WTC11 (cell line): Measurements from ENCODE around the gene TCN2. TPM values are rescaled to one million over a fixed set of nuclear protein-coding genes. Genes with fewer than 3 reads are reported as not detected.

ENCODE experiments used
- ATAC-seq: fragments of 200-7000 bp; cut with Tn5 transposase; 2 replicates; pipeline ENCODE4 v1.10.0; 2021; ENCODE audit warnings: mild to moderate bottlenecking, moderate library complexity
- CTCF ChIA-PET: fragments of 300-600 bp; sonication (Branson Sonifier 250); formaldehyde crosslinking; loops from one replicate; lab custom pipeline; 2021; ENCODE audit warnings: antibody characterized with exemption; lab: Charles Lee
- POLR2A ChIA-PET: fragments of 350-600 bp; sonication (Branson Sonifier 250); formaldehyde crosslinking; loops from one replicate; lab custom pipeline; 2021; ENCODE audit warnings: antibody characterized with exemption; lab: Charles Lee
- DNase-seq: peaks from one replicate; pipeline ENCODE4 v3.0.0; 2021; ENCODE audit warnings: low spot score
- H3K27ac Mint-ChIP-seq: 2 replicates; pipeline ENCODE4 v1.8.0; 2021; ENCODE audit warnings: mixed read lengths
- H3K27me3 Mint-ChIP-seq: 2 replicates; pipeline ENCODE4 v1.8.0; 2021; ENCODE audit warnings: low read depth, mild to moderate bottlenecking, moderate library complexity, mixed read lengths
- H3K36me3 Mint-ChIP-seq: 2 replicates; pipeline ENCODE4 v1.8.0; 2021; ENCODE audit warnings: mixed read lengths
- H3K4me1 Mint-ChIP-seq: 2 replicates; pipeline ENCODE4 v1.8.0; 2022; ENCODE audit warnings: mixed read lengths
- H3K4me3 Mint-ChIP-seq: 2 replicates; pipeline ENCODE4 v1.8.0; 2021; ENCODE audit warnings: mild to moderate bottlenecking, moderate library complexity, mixed read lengths
- H3K9me3 Mint-ChIP-seq: 2 replicates; pipeline ENCODE4 v1.8.0; 2021; ENCODE audit warnings: mixed read lengths
- ATF6 ChIP-seq: sonication (generic); formaldehyde crosslinking; IDR thresholded peaks from 2 replicates; pipeline ENCODE4 v1.8.1; 2023; ENCODE audit warnings: mild to moderate bottlenecking, missing genetic modification reagents
- CBFB ChIP-seq: sonication (generic); formaldehyde crosslinking; IDR thresholded peaks from 2 replicates; pipeline ENCODE4 v1.8.1; 2022; ENCODE audit warnings: mild to moderate bottlenecking, low read depth, missing genetic modification reagents
- CDX4 ChIP-seq: fragments of 250-450 bp; sonication (Bioruptor Pico); IDR thresholded peaks from 2 replicates; pipeline ENCODE4 v1.9.0; 2021; ENCODE audit warnings: moderate library complexity, mild to moderate bottlenecking, inconsistent platforms, borderline replicate concordance
- CREB1 ChIP-seq: sonication (generic); formaldehyde crosslinking; IDR thresholded peaks from 2 replicates; pipeline ENCODE4 v1.8.0; 2023; ENCODE audit warnings: mild to moderate bottlenecking, missing genetic modification reagents
- E2F1 ChIP-seq: sonication (generic); formaldehyde crosslinking; IDR thresholded peaks from 2 replicates; pipeline ENCODE4 v1.8.0; 2022; ENCODE audit warnings: mild to moderate bottlenecking, missing genetic modification reagents
- E2F4 ChIP-seq: sonication (generic); formaldehyde crosslinking; IDR thresholded peaks from 2 replicates; pipeline ENCODE4 v1.8.1; 2022; ENCODE audit warnings: low read depth, mild to moderate bottlenecking, moderate library complexity, missing genetic modification reagents, borderline replicate concordance
- JUN ChIP-seq: sonication (generic); formaldehyde crosslinking; IDR thresholded peaks from 2 replicates; pipeline ENCODE4 v1.8.0; 2023; ENCODE audit warnings: mild to moderate bottlenecking, missing genetic modification reagents
- MYBL2 ChIP-seq: sonication (generic); formaldehyde crosslinking; IDR thresholded peaks from 2 replicates; pipeline ENCODE4 v1.8.1; 2023; ENCODE audit warnings: mild to moderate bottlenecking, moderate library complexity, missing genetic modification reagents
- NFATC4 ChIP-seq: fragments of 250-450 bp; sonication (Bioruptor Pico); IDR thresholded peaks from 2 replicates; pipeline ENCODE4 v1.9.0; 2021; ENCODE audit warnings: mild to moderate bottlenecking
- NFE2L1 ChIP-seq: sonication (generic); formaldehyde crosslinking; IDR thresholded peaks from 2 replicates; pipeline ENCODE4 v1.8.1; 2023; ENCODE audit warnings: missing genetic modification reagents
- OVOL2 ChIP-seq: fragments of 250-450 bp; sonication (Bioruptor Pico); IDR thresholded peaks from 2 replicates; pipeline ENCODE4 v1.9.0; 2021; ENCODE audit warnings: mild to moderate bottlenecking, borderline replicate concordance
- RELA ChIP-seq: sonication (generic); formaldehyde crosslinking; IDR thresholded peaks from 2 replicates; pipeline ENCODE4 v1.8.1; 2022; ENCODE audit warnings: missing genetic modification reagents, mild to moderate bottlenecking, borderline replicate concordance
- SP1 ChIP-seq: sonication (generic); formaldehyde crosslinking; conservative IDR thresholded peaks from 2 replicates; pipeline ENCODE4 v1.8.1; 2022; ENCODE audit warnings: missing genetic modification reagents
- STAT6 ChIP-seq: sonication (generic); formaldehyde crosslinking; conservative IDR thresholded peaks from 2 replicates; pipeline ENCODE4 v1.8.1; 2023; ENCODE audit warnings: mild to moderate bottlenecking, low read depth, missing genetic modification reagents, moderate library complexity
- TEAD1 ChIP-seq: sonication (generic); formaldehyde crosslinking; IDR thresholded peaks from 2 replicates; pipeline ENCODE4 v1.8.0; 2022; ENCODE audit warnings: mild to moderate bottlenecking, missing genetic modification reagents
- TP53 ChIP-seq: sonication (generic); formaldehyde crosslinking; IDR thresholded peaks from 2 replicates; pipeline ENCODE4 v1.8.1; 2023; ENCODE audit warnings: mild to moderate bottlenecking, missing genetic modification reagents
- ZNF121 ChIP-seq: sonication (generic); formaldehyde crosslinking; IDR thresholded peaks from 2 replicates; pipeline ENCODE4 v1.8.0; 2023; ENCODE audit warnings: missing genetic modification reagents
- ZNF232 ChIP-seq: sonication (generic); formaldehyde crosslinking; IDR thresholded peaks from 2 replicates; pipeline ENCODE4 v1.8.0; 2022; ENCODE audit warnings: mild to moderate bottlenecking, missing genetic modification reagents
- ZSCAN18 ChIP-seq: fragments of 250-450 bp; sonication (Bioruptor Pico); IDR thresholded peaks from 2 replicates; pipeline ENCODE4 v2.1.2; 2022; ENCODE audit warnings: mild to moderate bottlenecking, moderate library complexity
- total RNA-seq: library from RNA; stranded (reverse); gene quantifications from 3 replicates; pipeline ENCODE4 v1.2.3, GENCODE V29; 2021

Gene TCN2
- total RNA-seq, 1 experiment from 2014 or later = 39.0 TPM

- no peak for TF ChIP-seq RELA (CRISPR knock-in tag)
Measured at GRCh38 chr22:30611197-30611596, 4.2 kb downstream of the TCN2 start (continued).

GRCh38 chr22:30612789-30613188 is 5.8 kb downstream of the TCN2 start:
- Mint-ChIP-seq H3K9me3 (no peaks in the 10 kb centered on the region), H3K4me3 (no peak overlapping the region), H3K4me1 (peaks cover 18% of the 10 kb centered on the region), H3K36me3 (peaks cover 56% of the 10 kb centered on the region), H3K27me3 (no peaks in the 10 kb centered on the region), H3K27ac (no peak overlapping the region)
- ATAC-seq (peak; percentile 66), DNase-seq (peak; percentile 23)
- ChIA-PET CTCF (interaction anchor here (0.6 to 1.3 kb wide), 6 partner anchors 11 to 142 kb away, joined by 3 to 9 read pairs (median 4); partner anchors contain the start of gene SLC35E4), POLR2A (no interaction called here)
- TF ChIP-seq TEAD1 (CRISPR knock-in tag) (no peak), E2F1 (CRISPR knock-in tag) (no peak), MYBL2 (no peak), ZSCAN18 (CRISPR knock-in tag) (no peak), STAT6 (no peak), E2F4 (CRISPR knock-in tag) (no peak), JUN (CRISPR knock-in tag) (no peak), ATF6 (no peak), SP1 (CRISPR knock-in tag) (no peak), OVOL2 (CRISPR knock-in tag) (no peak)

- no peak overlapping the region for H3K4me3 Mint-ChIP-seq
- peaks cover 3% of the 10 kb centered on the region for H3K4me1 Mint-ChIP-seq
- POLR2A ChIA-PET = no interaction called here
- DNase-seq = no peak
- CTCF ChIA-PET = no interaction called here
- H3K27me3 Mint-ChIP-seq = no peaks in the 10 kb centered on the region
- H3K27ac Mint-ChIP-seq = no peak overlapping the region
- H3K9me3 Mint-ChIP-seq = no peaks in the 10 kb centered on the region
- no peak for TF ChIP-seq JUN (CRISPR knock-in tag)
- no peak for TF ChIP-seq ZNF121
- TF ChIP-seq, all 79 proteins: peak for 0
- no peak for ATAC-seq
- H3K36me3 Mint-ChIP-seq = peaks cover 56% of the 10 kb centered on the region
Measured at GRCh38 chr22:30614268-30614667, 7.3 kb downstream of the TCN2 start.

- CTCF ChIA-PET = no interaction called here
- POLR2A ChIA-PET = interaction anchor here (0.6 kb wide), 1 partner anchor 14 kb away, joined by 4 read pairs; no protein-coding TSS in a partner anchor
- ATAC-seq (no peak), DNase-seq (no peak)
- Mint-ChIP-seq H3K9me3 (no peaks in the 10 kb centered on the region), H3K4me3 (no peak overlapping the region), H3K27me3 (no peaks in the 10 kb centered on the region), H3K4me1 (no peaks in the 10 kb centered on the region), H3K27ac (no peak overlapping the region), H3K36me3 (peaks cover 59% of the 10 kb centered on the region)
- TF ChIP-seq NFATC4 (no peak), ZSCAN18 (CRISPR knock-in tag) (no peak), NFE2L1 (CRISPR knock-in tag) (no peak), CBFB (CRISPR knock-in tag) (no peak), JUN (CRISPR knock-in tag) (no peak), E2F1 (CRISPR knock-in tag) (no peak), SP1 (CRISPR knock-in tag) (no peak), ZNF232 (CRISPR knock-in tag) (no peak), CREB1 (CRISPR knock-in tag) (no peak), TP53 (CRISPR knock-in tag) (no peak), CDX4 (no peak)
Measured at GRCh38 chr22:30614879-30615278, 7.9 kb downstream of the TCN2 start.
